Body of pancreas (tissue), 4 donors: Measurements from ENCODE around the gene NELFCD.

Experiments used
- CTCF ChIP-seq, 7 experiments: fragments of 450-650 bp in 4 of 7; fragments of 200-600 bp in 3 of 7; sonication (generic) in 3 of 7; IDR thresholded peaks; one replicate each; pipeline ENCODE4 v1.5.1; 2016 to 2019; ENCODE audit warnings: antibody characterized with exemption in 7 of 7
- POLR2A ChIP-seq, 3 donors: fragments of 450-650 bp; IDR thresholded peaks; one replicate each; pipeline ENCODE4 v1.6.1; 2016; ENCODE audit warnings: antibody characterized with exemption in 3 of 3, mild to moderate bottlenecking in 2 of 3

DNA sequence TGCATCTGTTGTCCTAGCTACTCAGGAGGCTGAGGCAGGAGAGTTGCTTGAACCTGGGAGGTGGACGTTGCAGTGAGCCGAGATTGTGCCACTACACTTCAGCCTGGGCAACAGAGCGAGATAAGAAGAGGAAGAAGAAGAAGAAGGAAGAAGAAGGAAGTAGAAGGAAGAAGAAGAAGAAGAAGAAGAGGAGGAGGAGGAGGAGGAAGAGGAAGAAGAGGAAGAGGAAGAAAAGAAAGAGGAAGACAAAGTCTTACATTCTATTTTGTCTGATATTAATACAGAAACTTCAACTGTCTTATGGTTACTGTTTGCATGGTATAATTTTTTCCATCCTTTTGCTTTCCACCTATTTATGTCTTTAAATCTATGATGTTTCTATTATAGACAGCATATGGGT lies 7.2 kb upstream of the NELFCD start:
- TF ChIP-seq CTCF (IDR thresholded peaks at IDR 0.05) (no peak), POLR2A (IDR thresholded peaks at IDR 0.05) (no peak)
